HG03066 (cell line): ENCODE measurements around the gene FBXL16.
"Not testable (repeated sequence)": the region's sequence is repeated elsewhere in the genome, so short reads cannot be mapped to it uniquely, and the experiment has no call there.

ENCODE experiments used
- ATAC-seq: cut with Tn5 transposase; IDR thresholded peaks from one replicate; pipeline ENCODE4 v1.9.1; 2021; ENCODE audit warnings: low read depth; ENCODE audit not compliant: unreplicated experiment

Gene FBXL16

GRCh38 chr16:724188-725040 is 18.8 kb upstream of the FBXL16 start:
- no peak for ATAC-seq

- ATAC-seq = no peak
Measured at GRCh38 chr16:723695-724094, 18.1 kb upstream of the FBXL16 start.

DNA sequence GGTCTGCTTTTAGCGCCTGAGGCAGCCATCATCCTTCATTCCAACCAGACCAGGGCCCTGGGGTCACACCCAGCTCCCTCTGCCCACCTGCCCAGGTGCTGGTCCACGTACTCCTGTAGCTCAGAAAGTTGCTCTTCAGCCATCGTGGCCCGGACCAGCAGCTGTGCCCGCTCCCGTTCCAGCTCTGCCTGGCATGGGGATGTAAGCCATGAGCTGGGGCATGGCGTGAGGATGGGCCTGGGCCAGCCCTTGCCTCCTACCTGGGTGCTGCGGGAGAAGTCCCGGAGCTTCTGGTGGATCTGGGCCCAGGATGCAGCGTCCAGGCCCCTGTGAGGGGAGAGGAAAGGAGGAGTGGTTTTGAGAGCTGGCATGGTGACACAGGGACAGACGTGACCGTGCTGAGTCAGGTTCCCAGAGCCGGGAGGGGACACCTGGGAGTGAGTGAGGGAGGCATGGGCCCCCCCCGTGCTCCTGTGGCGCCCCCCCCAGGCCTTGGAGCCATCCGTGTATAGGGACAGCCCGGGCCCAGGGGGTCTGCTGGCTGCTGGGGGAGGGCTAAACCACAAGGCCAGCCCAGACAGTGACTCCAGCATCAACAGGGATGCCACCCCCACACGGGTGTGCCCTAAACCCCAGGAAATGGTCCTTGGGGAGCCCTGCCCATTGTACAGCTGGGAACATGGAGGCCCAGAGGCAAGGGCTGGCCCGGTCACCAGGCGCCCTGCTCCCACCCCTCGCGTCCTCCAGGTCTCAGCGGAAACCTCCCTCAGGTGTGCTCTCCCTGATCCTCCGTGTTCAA is 17.4 kb upstream of the FBXL16 start:
- ATAC-seq = no peak

- ATAC-seq = no peak
Measured at GRCh38 chr16:721765-722540, 16.4 kb upstream of the FBXL16 start.

DNA sequence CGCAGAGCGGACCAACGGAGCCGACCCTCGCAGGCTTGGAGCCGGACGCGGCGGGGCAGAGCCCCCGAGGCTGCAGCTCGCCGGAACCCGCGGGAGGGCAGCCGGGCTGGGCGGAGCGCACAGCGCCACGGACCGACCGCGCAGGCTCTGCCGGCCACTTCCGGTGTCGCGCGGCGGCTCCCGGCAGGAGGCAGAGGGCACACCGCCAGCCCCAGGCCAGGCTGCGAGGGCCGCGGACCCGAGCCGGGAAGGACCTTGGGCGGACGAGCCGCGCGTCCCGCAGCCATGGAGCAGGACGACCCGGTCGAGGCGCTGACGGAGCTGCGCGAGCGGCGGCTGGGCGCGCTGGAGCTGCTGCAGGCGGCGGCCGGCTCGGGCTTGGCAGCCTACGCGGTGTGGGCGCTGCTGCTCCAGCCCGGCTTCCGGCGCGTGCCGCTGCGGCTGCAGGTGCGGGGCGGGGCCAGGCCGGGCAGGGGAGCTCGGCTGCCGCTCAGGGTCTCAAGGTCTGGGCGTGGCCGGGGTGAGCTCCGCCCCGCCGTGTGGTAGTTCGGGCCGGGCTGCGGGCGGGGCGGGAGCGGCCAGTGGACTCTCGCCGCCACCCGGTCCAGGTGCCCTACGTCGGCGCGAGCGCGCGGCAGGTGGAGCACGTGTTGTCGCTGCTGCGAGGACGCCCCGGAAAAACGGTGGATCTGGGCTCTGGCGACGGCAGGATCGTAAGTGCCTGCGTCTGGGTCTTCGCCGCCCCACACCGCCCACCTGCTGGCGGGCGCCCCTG is 15.6 kb upstream of the FBXL16 start, which contains the start of gene ANTKMT:
Gene ANTKMT, plus strand, starts transcription at position 157 of the 775 bp plus-strand sequence. Its CDS starts 129 bp downstream, at position 286.
- ATAC-seq = peak; percentile 70

DNA sequence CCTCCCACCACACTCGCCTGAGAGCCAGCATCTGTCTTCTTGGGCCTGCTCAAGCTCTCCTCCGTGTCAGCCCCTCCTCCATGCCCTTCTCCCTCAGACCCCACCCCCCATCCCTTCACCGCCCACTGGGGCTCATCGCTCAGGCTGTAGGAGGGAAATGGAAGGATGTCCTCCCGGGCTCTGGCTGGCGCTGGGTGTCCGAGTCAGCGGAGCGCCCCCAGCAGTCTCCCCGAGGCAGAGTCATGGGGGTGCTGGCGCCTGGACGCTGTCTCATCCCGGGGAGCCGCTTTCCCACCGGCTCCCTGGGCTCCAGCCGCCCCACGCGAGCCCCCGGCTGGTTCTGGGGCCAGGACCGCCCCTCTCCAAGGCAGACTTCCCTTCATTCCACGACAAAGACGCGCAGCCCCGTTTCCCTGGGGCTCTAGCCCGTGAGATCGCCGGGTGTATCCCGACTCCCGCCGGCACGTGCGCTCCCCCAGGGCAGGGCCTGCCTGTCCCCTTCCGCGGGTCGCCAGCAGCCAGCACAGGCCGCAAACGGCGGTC is 14.9 kb upstream of the FBXL16 start:
- ATAC-seq = peak; percentile 33

GRCh38 chr16:719815-720446 is 14.3 kb upstream of the FBXL16 start:
- no peak for ATAC-seq

DNA sequence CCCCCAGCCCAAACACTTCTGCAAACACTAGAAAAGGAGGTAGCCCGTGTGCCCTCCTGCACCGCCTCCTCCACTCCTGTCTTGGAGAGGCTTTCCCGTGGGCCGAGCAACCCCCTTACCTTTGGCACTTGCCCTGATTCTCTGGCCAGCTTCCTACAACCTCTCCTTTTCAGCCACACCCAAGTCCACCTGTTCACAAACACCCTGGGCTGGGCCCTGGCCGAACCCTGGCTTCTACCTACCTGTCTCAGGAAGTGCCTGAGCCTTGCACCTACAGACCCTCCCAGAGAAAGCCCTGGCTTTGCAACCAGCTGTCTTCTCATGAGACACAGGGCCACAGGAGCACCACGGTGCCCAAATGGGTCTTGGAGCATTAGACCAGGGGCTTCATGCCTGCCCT is 13.3 kb upstream of the FBXL16 start:
- no peak for ATAC-seq

DNA sequence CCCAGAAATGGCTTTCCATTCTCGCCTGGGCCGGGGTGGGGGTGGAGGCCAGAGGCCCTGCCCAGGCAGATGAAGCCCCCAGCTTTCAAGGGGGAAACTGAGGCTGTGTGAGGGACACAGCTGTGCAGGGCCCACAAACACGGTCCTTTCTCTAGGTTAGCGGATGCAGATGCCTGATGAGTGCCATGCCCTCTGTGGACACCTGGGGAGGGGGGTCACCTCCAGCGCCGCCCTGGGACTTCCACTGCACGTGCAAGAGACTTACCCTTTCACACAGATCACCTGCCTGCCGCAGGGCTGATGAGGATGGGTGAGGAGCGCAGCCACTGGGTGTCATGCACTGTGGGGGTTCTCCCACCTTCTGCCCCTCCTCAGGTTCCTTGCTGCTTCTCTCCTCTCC is 12.8 kb upstream of the FBXL16 start:
- no peak for ATAC-seq

DNA sequence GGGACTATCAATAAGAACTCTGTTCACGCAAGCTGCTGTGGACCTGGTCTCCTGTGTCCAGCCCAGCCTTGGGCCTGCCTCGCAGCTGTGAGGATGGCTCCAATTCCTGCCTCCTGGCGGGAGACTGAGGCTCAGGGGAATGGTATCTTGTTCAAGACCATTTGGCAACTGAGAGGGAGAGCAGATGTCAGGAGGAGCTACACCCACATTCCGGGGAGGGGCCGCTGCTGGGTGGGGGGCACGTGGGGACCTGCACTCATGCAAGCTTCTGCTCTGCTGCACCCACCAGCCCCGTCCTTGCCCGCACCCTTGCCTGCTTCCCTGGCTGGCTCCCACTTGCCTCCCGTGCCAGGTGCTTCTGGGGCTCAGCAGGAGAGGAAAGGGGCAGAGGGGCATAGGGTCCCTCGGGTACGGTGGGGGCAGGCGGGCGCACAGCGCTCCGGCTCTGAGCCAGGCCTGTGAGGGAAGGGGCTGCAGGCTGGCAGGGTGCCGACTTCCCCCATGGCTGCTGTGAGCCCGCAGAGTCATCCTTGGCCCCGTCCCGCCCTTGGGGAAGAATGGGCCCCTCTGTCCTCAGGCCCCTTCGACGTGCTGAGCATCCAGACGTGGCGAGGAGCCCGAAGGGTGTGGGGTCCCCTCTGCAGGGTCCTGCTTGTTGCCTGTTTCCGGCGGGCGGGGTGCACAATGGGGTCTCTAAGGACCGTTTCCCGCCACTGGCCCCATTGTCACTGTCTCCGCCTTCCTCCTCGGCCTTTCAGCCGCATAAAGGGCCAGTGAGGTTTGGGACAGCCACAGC is 12.0 kb upstream of the FBXL16 start:
- ATAC-seq = no peak

- ATAC-seq = no peak
Measured at GRCh38 chr16:716768-717325, 11.2 kb upstream of the FBXL16 start.

DNA sequence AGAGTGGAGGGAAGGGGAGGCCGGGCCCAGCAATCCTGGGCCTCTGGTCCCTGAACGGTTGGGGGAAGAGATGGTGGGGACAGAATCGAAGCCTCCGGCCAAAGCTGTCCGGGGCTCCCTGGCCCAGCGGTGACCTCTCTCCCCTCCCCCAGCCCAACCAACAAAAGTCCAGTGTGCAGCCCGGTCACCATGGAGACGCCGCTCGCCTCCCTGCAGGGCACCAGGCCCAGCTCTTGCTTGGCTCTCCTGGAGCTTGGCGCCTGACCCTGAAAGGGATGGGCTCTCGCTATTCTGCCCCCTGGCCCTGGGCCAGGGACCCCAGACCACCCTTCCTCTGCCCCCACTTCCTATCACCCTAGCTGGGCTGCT is 10.6 kb upstream of the FBXL16 start:
- ATAC-seq = no peak

DNA sequence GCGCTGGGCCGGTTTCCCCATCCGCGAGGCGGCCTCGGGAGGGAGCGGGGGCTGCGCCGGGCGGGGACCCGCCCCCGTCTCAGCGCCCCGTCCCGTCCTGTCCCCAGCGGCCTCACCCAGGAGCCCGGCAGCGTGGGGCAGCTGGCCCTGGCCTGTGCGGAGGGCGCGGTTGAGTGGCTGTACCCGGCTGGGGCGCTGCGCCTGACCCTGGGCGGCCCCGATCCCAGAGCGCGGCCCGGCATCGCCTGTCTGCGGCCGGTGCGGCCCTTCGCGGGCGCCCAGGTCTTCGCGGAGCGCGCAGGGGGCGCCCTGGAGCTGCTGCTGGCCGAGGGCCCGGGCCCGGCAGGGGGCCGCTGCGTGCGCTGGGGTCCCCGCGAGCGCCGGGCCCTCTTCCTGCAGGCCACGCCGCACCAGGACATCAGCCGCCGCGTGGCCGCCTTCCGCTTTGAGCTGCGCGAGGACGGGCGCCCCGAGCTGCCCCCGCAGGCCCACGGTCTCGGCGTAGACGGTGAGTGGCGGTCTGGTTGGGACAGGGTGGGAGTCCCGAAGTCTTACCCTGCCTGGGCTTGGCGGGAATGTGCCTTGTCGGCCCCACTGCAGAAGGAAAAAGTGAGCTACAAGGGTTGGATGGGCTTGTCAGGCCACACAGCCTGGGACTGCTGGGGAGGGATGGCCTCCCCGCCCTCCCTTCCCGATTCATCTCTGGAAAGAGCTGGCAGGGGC is 10.0 kb upstream of the FBXL16 start:
- no peak for ATAC-seq

DNA sequence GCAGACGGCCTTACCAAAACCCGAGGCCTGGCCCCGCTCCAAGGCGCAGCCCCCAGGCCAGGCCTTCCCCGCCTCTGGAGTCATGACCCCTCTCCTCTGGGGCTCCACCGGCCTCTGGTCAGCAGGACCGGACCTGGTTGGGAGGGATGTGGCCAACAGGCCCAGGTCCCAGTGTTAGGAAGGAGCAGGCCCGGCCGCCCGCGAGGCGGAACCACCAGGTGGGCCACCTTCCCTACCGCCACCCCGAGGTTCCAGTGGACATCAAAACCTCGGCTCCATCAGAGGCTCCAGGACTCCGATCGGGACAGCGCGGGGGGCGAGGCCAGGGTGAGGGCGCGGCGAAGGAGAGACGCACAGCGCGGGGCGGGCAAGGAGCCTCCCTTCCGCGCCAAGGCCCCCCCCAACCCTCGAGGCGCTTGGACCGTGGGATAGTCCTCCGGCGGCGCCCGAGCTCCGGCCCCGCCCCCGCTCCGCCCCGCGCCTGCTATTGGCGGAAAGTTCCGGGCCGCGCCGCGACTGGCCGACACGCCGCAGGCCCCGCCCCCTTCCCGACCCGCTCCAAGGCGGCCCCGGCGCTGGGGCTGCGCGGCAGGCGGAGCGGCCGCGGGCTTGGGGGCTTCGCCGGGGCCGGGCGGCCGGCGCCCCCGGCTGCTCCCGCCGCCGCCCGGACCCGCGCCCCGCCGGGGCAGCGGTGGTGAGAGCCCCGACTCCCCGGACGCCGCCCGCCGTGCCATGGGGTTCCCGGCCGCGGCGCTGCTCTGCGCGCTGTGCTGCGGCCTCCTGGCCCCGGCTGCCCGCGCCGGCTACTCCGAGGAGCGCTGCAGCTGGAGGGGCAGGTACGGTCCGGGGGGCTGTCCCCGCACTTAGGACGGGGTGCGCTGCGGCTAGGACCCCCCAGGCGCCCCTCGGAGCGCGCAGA is 9.2 kb upstream of the FBXL16 start, which contains the start of gene METRN:
Gene METRN, plus strand, starts transcription at position 561 of the 919 bp plus-strand sequence. Its CDS starts 172 bp downstream, at position 733.
- peak; percentile 56 for ATAC-seq

- ATAC-seq = no peak
Measured at GRCh38 chr16:714079-714478, 8.5 kb upstream of the FBXL16 start.

DNA sequence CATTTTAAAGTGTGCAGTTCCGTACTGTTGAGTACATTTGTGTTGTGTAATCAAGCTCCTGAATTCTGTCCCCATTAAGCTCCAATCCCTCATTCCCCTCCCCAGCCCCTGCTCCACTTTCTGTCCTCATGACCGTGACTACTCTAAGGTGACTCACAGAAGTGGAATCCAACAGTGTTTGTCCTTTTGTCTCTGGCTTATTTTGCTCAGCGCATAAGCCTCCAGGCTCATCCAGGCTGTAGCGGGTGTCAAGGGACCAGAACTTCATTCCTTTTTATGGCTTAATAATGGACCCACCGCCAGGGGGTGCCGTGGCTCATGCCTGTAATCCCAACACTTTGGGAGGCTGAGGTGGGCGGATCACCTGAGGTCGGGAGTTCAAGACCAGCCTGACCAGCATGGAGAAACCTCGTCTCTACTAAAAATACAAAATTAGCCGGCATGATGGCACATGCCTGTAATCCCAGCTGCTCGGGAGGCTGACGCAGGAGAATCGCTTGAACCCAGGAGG is 7.2 kb upstream of the FBXL16 start:
- not testable (repeated sequence) for ATAC-seq
